B cell (primary cell): ENCODE results near the gene MSLN. TPM values are rescaled to one million over a fixed set of nuclear protein-coding genes. Genes with fewer than 3 reads are reported as not detected.

Experiments
- ATAC-seq: fragments of 200-7000 bp; cut with Tn5 transposase; one replicate; pipeline ENCODE4 v1.10.0; 2021; ENCODE audit warnings: low read depth, mild to moderate bottlenecking, moderate number of reproducible peaks, moderate library complexity
- CTCF ChIA-PET: fragments of 350-600 bp; sonication (Branson Sonifier 250); formaldehyde crosslinking; loops from one replicate; lab custom pipeline; 2021; ENCODE audit warnings: antibody characterized with exemption, inconsistent platforms; lab: Charles Lee
- POLR2A ChIA-PET: fragments of 350-600 bp; sonication (Branson Sonifier 250); formaldehyde crosslinking; loops from one replicate; lab custom pipeline; 2021; ENCODE audit warnings: antibody characterized with exemption; lab: Charles Lee
- DNase-seq: peaks from one replicate; pipeline ENCODE4 v3.0.0; 2013
- H2AFZ ChIP-seq: 2 replicates; pipeline ENCODE4 v1.6.1; 2012; ENCODE audit warnings: mild to moderate bottlenecking, low read depth, low read length; ENCODE audit not compliant: insufficient read depth, poor library complexity, severe bottlenecking
- H3K27ac ChIP-seq, 2 donors: 1 replicate in 1 of 2; 2 replicates in 1 of 2; pipeline ENCODE4 v1.5.1; 2012 to 2013; ENCODE audit warnings: low read length in 2 of 2, mild to moderate bottlenecking in 2 of 2, moderate library complexity in 1 of 2
- H3K27me3 ChIP-seq, 4 experiments: fragments of 200-600 bp in 1 of 4; sonication (generic) in 1 of 4; replicated peaks in 1 of 4; 1 replicate in 2 of 4; 2 replicates in 2 of 4; pipeline versions ENCODE4 v1.6.1 to v1.7.0; 2013 to 2016; ENCODE audit warnings: low read length in 3 of 4, mild to moderate bottlenecking in 2 of 4, mixed read lengths in 1 of 4, moderate library complexity in 1 of 4; ENCODE audit not compliant: insufficient read depth in 4 of 4, control insufficient read depth in 3 of 4; ENCODE audit errors: control extremely low read depth in 1 of 4
- H3K36me3 ChIP-seq, 2 experiments: replicated peaks in 1 of 2; 1 replicate in 1 of 2; 2 replicates in 1 of 2; pipeline versions ENCODE4 v1.6.1 to v1.7.1; 2013; ENCODE audit warnings: low read length in 1 of 2; ENCODE audit not compliant: insufficient read depth in 2 of 2, control insufficient read depth in 1 of 2; ENCODE audit errors: control extremely low read depth in 1 of 2, extremely low read depth in 1 of 2
- H3K4me1 ChIP-seq, 2 donors: fragments of 200-600 bp in 1 of 2; sonication (generic) in 1 of 2; 1 replicate in 1 of 2; 2 replicates in 1 of 2; pipeline versions ENCODE4 v1.5.1 to v1.6.1; 2013 to 2017; ENCODE audit warnings: low read length in 2 of 2; ENCODE audit not compliant: control insufficient read depth in 2 of 2, insufficient read depth in 2 of 2
- H3K4me2 ChIP-seq: replicated peaks from 2 replicates; pipeline ENCODE3; 2012; ENCODE audit warnings: mild to moderate bottlenecking, low read depth, low read length; ENCODE audit not compliant: poor library complexity, severe bottlenecking
- H3K4me3 ChIP-seq, 5 experiments: fragments of 200-600 bp in 1 of 5; sonication (generic) in 1 of 5; 1 replicate in 3 of 5; 2 replicates in 2 of 5; pipeline versions ENCODE4 v1.5.1 to v1.7.0; 2011 to 2016; ENCODE audit warnings: low read length in 4 of 5, mild to moderate bottlenecking in 4 of 5, low read depth in 2 of 5, control low read depth in 1 of 5, moderate library complexity in 1 of 5; ENCODE audit not compliant: insufficient read depth in 1 of 5; ENCODE audit errors: control extremely low read depth in 1 of 5, extremely low read depth in 1 of 5
- H3K79me2 ChIP-seq: fragments of 200-600 bp; sonication (generic); one replicate; pipeline ENCODE4 v1.6.0; 2016; ENCODE audit warnings: low read length; ENCODE audit not compliant: control insufficient read depth, insufficient read depth
- H3K9ac ChIP-seq: fragments of 200-600 bp; sonication (generic); 2 replicates; pipeline ENCODE4 v1.6.1; 2017; ENCODE audit warnings: mild to moderate bottlenecking, low read length, moderate library complexity
- H3K9me3 ChIP-seq, 3 donors: one replicate each; pipeline versions ENCODE4 v1.6.1 to v1.7.1; 2013; ENCODE audit warnings: low read length in 2 of 3; ENCODE audit not compliant: control insufficient read depth in 2 of 3, insufficient read depth in 1 of 3; ENCODE audit errors: control extremely low read depth in 1 of 3
- H4K20me1 ChIP-seq: 2 replicates; pipeline ENCODE4 v1.6.0; 2012; ENCODE audit warnings: mild to moderate bottlenecking, low read length; ENCODE audit not compliant: insufficient read depth, control insufficient read depth, poor library complexity, severe bottlenecking
- H3K27ac Mint-ChIP-seq: one replicate; pipeline ENCODE4 v1.8.0; 2021; ENCODE audit warnings: mixed read lengths
- H3K27me3 Mint-ChIP-seq: one replicate; pipeline ENCODE4 v1.8.0; 2021; ENCODE audit warnings: mixed read lengths
- H3K4me1 Mint-ChIP-seq: one replicate; pipeline ENCODE4 v1.8.0; 2021; ENCODE audit warnings: mixed read lengths
- H3K4me3 Mint-ChIP-seq: one replicate; pipeline ENCODE4 v1.8.0; 2021; ENCODE audit warnings: mixed read lengths
- H3K9me3 Mint-ChIP-seq: one replicate; pipeline ENCODE4 v1.8.0; 2022; ENCODE audit warnings: mixed read lengths; ENCODE audit not compliant: insufficient read depth
- CTCF ChIP-seq: fragments of 200-600 bp; IDR thresholded peaks from one replicate; pipeline ENCODE4 v1.8.0; 2022; ENCODE audit warnings: antibody characterized with exemption, mild to moderate bottlenecking
- EZH2 ChIP-seq: IDR thresholded peaks from 2 replicates; pipeline ENCODE4 v1.6.1; 2012; ENCODE audit warnings: borderline replicate concordance, low read depth, mild to moderate bottlenecking, moderate library complexity, low read length; ENCODE audit not compliant: insufficient read depth, poor library complexity, severe bottlenecking
- WGBS: methylation state at CpG from one replicate; pipeline ENCODE4 v1.1.5; 2013; ENCODE audit warnings: missing lambda C conversion rate; ENCODE audit not compliant: insufficient coverage; 5-methylcytosine and 5-hydroxymethylcytosine counted together
- intact Hi-C: fragments of 100-400 bp; cut with micrococcal nuclease; formaldehyde crosslinking; loops from one replicate; pipeline ENCODE4 v1.10.0; 2022
- polyA plus RNA-seq: library from polyadenylated mRNA; depleted of rRNA; stranded (reverse); fragments of >200 nt; gene quantifications from 2 replicates; pipeline ENCODE4 v1.2.3, GENCODE V29; 2012
- total RNA-seq, 2 donors: library from RNA; stranded (reverse); fragments of 120-200 nt in 1 of 2; gene quantifications; 1 replicate in 1 of 2; 2 replicates in 1 of 2; pipeline versions ENCODE4 v1.2.3 to v1.2.4, GENCODE V29; 2013 to 2022

Gene MSLN
- total and polyA plus RNA-seq, 2 donors (not counting 1 experiment from before 2014, with no cell fraction given) = not detected

- H3K27ac ChIP-seq = no peak overlapping the region
- H3K4me2 ChIP-seq = no peak overlapping the region
- intact Hi-C loops = no loop called here
- H3K4me3 Mint-ChIP-seq = no peak overlapping the region
- no peak for TF ChIP-seq EZH2
- TF ChIP-seq CTCF = no peak
- CTCF ChIA-PET = interaction anchor here (1.0 kb wide), 1 partner anchor 62 kb away, joined by 3 read pairs; the partner anchor contains the start of gene CIAO3
- no peak overlapping the region for H3K4me3 ChIP-seq
- no peak overlapping the region for H3K27ac Mint-ChIP-seq
- H3K27me3 Mint-ChIP-seq = no peaks in the 10 kb centered on the region
- H3K36me3 ChIP-seq = no peaks in the 10 kb centered on the region
- DNase-seq = no peak
- no peak overlapping the region for H3K9ac ChIP-seq
- H4K20me1 ChIP-seq = no peaks in the 10 kb centered on the region
- H3K4me1 ChIP-seq = peaks cover 10 to 13% of the 10 kb centered on the region in 2 donors
- H3K79me2 ChIP-seq = no peaks in the 10 kb centered on the region
- H3K9me3 Mint-ChIP-seq = no peaks in the 10 kb centered on the region
- peaks cover 0 to 46% (median 6%) of the 10 kb centered on the region in 4 experiments for H3K27me3 ChIP-seq
- no peak overlapping the region for H2AFZ ChIP-seq
- POLR2A ChIA-PET = no interaction called here
- ATAC-seq = no peak
- 87% methylated on average over 31 of the region's 33 CpGs for WGBS
- H3K4me1 Mint-ChIP-seq = peaks cover 5% of the 10 kb centered on the region
- peaks cover 0 to 6% (median 0%) of the 10 kb centered on the region in 3 donors for H3K9me3 ChIP-seq
These were observed 42.6 kb downstream of the MSLN start for GRCh38 chr16:802914-803753.

GRCh38 chr16:803754-804080, 43.2 kb downstream of the MSLN start:
- H3K27ac ChIP-seq = no peak overlapping the region
- H3K9me3 ChIP-seq = peaks cover 0 to 2% (median 0%) of the 10 kb centered on the region in 3 donors
- H3K4me1 ChIP-seq = peaks cover 15 to 19% of the 10 kb centered on the region in 2 donors
- DNase-seq (no peak), ATAC-seq (no peak)
- H3K4me3 ChIP-seq = no peak overlapping the region
- intact Hi-C loops = no loop called here
- no peaks in the 10 kb centered on the region for H4K20me1 ChIP-seq
- Mint-ChIP-seq H3K4me3 (no peak overlapping the region), H3K4me1 (peaks cover 8% of the 10 kb centered on the region), H3K9me3 (no peaks in the 10 kb centered on the region), H3K27me3 (no peaks in the 10 kb centered on the region), H3K27ac (no peak overlapping the region)
- CTCF ChIA-PET = no interaction called here
- no peak overlapping the region for H3K9ac ChIP-seq
- no peak overlapping the region for H2AFZ ChIP-seq
- 80% methylated on average over 1 of the region's 8 CpGs for WGBS
- POLR2A ChIA-PET = no interaction called here
- H3K79me2 ChIP-seq = peaks cover 3% of the 10 kb centered on the region
- no peaks in the 10 kb centered on the region for H3K36me3 ChIP-seq
- peaks cover 0 to 41% (median 6%) of the 10 kb centered on the region in 4 experiments for H3K27me3 ChIP-seq
- no peak for TF ChIP-seq EZH2
- TF ChIP-seq CTCF = no peak
- no peak overlapping the region for H3K4me2 ChIP-seq
